Fibroblast of the conjunctiva (primary cell): ENCODE measurements around the gene XRCC1.
A peak's percentile ranks its signal among the peaks of the same experiment; 100 is the strongest.
"Not testable (repeated sequence)": the region's sequence is repeated elsewhere in the genome, so short reads cannot be mapped to it uniquely, and the experiment has no call there.

ENCODE experiments used
- DNase-seq: peaks from one replicate; pipeline ENCODE4 v3.0.0-alpha.2; 2010; ENCODE audit warnings: low read depth

Gene XRCC1

GRCh38 chr19:43600326-43600725, 25.0 kb upstream of the XRCC1 start:
- not testable (repeated sequence) for DNase-seq

DNA sequence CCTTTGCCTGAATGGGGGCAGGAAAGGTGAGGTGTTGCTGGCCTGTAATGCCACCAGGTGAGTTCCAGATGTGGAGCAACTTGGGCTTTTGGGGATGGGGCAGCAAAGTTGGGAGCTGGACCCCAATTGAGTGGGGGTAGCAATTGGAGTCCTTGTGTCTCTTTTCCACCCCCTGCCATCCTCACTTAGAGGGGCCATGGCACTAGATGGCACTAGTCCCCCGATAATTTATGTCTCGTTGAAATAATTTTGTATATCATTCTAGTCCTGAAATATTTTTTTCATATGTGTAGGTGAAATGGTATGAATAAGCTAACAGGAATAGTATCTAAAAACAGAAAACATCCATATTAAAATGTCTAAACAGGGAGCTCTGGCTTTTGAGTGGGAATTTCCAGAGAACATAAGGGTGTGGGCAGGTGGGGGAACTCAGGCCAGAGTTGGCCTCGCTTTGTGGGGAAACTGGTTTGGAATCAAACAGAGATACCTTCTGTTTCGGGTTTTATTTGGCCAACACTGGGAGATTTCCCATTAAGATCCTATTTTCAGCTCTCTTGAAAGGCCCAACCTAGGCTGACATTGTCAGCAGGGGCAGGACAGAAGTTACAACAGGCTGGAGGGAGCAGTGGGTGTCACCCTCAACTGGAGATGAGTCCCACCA, 24.4 kb upstream of the XRCC1 start:
- DNase-seq: no peak

- no peak for DNase-seq
These were observed 23.3 kb upstream of the XRCC1 start for GRCh38 chr19:43598445-43599240.

DNA sequence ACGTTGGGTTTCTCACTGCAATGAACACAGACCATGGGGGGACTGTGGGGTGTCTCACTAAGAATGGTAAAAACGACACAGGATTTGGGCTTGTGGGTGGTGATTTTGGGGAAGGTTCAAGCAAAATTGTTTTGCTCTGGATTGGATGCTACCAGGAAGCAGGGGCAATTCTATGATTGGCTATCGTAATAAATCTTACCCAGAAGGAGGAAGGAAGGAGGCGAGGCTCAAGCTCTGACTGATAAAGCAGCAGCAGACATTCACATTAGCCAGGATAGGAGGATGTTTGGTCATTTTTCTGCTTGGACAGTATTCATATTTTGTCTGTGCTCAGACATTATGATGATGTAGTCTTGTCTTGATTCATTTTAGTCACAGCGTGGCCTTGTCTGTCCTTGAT, 22.5 kb upstream of the XRCC1 start:
- no peak for DNase-seq

GRCh38 chr19:43596842-43597461, 21.6 kb upstream of the XRCC1 start:
- no peak for DNase-seq

GRCh38 chr19:43595999-43596841, 20.9 kb upstream of the XRCC1 start, which contains the start of the genes IRGQ and ZNF576:
Gene IRGQ (minus strand): TSS chr19:43596134. CDS start chr19:43595338, 796 bp downstream.
Gene ZNF576 (plus strand): TSS chr19:43596595. CDS start chr19:43597109, 514 bp downstream.
- peak; percentile 100 for DNase-seq

DNA sequence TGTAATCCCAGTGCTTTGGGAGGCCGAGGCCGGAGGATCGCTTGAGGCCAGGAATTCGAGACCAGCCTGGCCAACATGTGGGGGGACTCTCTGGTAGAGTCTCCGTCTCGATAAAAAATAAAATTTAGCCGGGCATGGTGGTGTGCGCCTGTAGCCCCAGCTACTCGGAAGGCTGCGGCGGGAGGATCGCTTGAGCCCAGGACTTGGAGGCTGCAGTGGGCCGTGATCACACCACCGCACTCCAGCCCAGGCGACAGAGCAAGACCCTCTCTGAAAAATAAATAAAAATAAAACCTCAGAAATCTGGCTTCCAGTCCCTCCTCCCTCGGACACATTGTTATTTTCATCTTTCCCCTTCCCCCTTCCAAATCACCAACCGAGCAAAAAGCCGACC, 20.3 kb upstream of the XRCC1 start:
- DNase-seq: no peak

DNA sequence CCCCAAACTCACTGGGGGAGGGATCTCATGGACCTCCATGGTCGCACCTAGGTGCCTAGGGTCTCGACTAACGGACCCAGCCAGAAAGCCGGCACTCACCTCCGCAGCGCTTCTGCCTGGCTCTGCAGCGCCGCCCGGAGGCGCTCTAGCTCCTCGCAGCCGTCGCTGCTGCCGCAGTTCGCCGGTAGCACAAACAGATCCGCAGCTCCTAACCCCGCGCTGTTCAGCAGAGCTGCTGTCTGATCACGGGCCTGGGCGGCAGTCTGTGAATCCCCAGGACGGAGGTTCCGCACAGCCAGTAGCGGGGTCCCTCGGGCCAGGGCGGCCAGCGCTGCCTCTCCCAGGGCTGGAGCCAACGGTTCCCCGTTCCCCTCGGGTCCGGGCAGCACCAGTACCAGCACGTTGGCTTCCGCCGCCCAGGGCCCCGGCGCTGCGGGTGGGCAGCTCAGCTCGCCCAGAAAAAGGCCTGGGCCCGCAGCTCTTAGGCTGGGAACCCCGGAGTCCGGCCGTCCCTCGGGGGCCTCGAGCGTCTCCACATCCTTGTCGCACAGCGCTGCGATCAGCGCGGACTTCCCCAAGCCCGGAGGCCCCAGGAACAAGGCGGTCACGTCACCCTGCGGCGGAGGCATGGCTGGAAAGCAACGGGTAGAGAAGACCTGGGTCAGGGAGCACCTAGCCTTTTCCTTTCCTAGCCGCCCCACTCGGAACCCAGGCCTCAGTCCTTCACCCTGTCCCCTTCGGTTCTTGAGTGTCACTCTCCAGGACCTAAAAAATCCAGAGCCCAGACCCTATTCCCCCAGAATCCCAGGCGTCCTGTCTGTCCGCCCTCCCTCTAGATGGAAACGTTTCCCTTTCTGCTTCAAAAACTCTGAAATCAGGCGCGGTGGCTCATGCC, 19.6 kb upstream of the XRCC1 start:
- peak; percentile 35 for DNase-seq

DNA sequence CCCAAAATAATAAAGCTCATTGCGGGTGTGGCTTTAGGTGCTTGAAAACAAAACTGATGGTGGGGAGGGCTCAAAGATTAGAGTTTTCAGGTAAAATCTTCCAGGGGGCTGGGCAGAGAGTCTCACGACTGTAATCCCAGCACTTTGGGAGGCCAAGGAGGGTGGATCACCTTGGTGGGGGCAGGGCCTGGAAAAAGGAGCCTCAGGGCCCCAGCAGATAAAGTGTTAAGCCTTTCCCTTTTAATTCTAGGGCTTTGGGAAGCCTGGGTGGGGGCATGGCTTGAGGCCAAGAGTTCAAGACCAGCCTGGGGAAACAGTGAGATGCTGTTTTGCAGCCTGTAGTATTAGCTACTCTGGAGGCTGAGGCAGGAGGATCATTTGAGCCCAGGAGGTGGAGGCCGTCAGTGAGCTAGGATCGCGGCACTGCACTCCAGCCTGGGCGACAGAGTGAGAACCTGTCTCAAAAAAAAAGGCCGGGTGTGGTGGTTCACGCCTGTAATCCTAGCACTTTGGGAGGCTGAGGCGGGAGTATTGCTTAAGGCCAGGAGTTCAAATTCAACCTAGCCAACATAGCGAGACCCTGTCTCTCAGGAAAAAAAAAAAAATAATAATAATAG, 18.9 kb upstream of the XRCC1 start:
- DNase-seq: no peak

GRCh38 chr19:43592800-43593350, 17.5 kb upstream of the XRCC1 start:
- no peak for DNase-seq

GRCh38 chr19:43591904-43592772, 16.8 kb upstream of the XRCC1 start:
- no peak for DNase-seq

DNA sequence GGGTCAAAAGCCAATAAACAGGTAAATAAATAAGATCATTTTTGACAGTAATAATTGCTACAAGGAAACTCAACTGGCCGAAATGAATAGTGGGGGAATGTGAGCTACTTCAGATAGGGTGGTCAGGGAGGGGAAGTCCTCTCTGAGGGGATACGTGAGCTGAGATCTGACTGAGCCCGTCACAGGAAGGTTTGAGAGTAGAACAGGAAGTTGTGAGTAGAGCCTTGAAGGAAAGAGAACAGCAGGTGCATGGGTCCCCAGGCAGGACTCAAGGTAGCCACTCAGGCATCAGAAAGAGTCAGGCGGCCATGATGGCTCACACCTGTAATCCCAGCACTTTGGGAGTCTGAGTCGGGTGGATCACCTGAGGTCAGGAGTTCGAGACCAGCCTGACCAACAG, 14.4 kb upstream of the XRCC1 start:
- DNase-seq: no peak

GRCh38 chr19:43589277-43589676, 13.9 kb upstream of the XRCC1 start:
- no peak for DNase-seq

DNA sequence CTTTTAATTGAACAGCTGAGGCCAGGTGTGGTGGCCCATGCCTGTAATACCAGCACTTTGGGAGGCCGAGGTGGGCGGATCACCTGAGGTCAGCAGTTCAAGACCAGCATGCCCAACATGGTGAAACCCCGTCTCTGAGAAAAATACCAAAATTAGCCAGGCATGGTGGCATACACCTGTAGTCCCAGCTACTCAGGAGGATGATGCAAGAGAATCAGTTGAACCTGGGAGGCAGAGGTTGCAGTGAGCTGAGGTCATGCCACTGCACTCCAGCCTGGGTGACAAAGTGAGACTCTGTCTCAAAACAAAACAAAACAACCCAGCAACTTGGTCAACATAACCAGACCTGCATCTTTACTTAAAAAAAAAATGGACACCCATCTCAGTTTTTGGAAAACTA, 11.7 kb upstream of the XRCC1 start:
- not testable (repeated sequence) for DNase-seq

- no peak for DNase-seq
These were observed 11.0 kb upstream of the XRCC1 start for GRCh38 chr19:43586346-43586745.

GRCh38 chr19:43584484-43584883, 9.2 kb upstream of the XRCC1 start:
- no peak for DNase-seq

GRCh38 chr19:43582495-43582894, 7.2 kb upstream of the XRCC1 start:
- no peak for DNase-seq

DNA sequence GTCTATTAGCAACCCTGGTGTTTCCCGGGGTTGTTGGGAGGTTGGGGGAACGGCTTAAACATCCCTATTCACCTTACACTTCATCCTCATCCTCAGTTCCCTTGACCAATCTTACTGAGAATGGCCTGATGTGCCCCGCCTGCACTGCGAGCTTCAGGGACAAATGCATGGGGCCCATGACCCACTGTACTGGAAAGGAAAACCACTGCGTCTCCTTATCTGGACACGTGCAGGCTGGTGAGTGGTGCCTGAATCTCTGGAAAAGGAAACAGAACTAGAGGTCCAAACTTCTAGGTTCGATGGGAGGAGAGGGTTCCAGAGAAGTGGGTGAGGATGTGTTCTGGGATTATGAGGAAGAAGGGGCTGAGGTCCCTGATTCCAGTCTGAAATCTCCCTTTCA, 6.1 kb upstream of the XRCC1 start:
- no peak for DNase-seq

DNA sequence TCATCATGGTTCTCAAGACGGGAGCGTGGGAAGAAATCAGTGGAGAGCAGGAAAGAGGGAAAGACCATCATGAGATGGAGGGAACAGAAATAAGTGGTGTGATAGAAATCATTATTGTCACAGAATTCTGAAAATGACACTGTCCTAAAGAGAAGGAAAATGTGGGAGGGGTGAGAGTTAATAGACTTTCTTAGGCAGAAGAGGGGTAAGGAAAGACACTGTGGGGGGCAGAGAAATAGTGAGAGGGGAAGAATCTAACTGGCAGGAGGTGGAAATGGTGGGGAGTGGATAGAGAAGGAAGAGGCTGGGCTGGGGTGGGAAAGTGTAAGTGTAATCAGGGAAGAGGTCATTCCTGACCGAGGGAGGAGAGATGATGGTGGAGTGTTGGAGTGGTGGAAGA, 3.5 kb upstream of the XRCC1 start:
- DNase-seq: no peak
